Measurements from ENCODE around the gene PDE3A.

DNA sequence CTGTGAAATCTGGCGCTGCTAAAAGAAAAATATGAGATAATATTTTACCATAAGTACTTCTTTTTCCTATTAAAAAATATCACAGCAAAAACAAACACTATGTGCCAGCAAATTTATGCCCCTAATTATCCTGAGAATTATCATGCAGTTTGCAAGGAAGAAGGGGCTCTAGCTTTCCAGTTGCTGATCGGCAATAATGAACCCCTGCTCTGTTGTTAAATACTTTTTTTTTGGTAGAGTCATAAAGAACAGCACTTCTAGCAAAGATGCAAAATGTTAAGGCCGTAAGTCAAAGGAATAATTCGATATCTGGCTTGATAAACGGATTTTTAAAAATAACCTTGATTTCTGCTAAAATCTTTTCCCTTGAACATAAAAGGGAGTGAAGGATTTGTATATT is 108.9 kb downstream of the PDE3A start:
- TF ChIP-seq CEBPB (IDR thresholded peaks at IDR 0.05; ENCODE audit: low read depth, low read length) (no peak), CTCF (conservative IDR thresholded peaks at IDR 0.05; ENCODE audit: low read depth, low read length) (no peak), POLR2A (IDR thresholded peaks at IDR 0.05; ENCODE audit: low read depth, low read length) (no peak), CHD1 (IDR thresholded peaks at IDR 0.05; ENCODE audit: low read depth, low read length) (no peak), RCOR1 (IDR thresholded peaks at IDR 0.05; ENCODE audit: insufficient replicate concordance, low read length) (no peak), MXI1 (IDR thresholded peaks at IDR 0.05; ENCODE audit: borderline replicate concordance, low read depth, low read length) (no peak), FOS (IDR thresholded peaks at IDR 0.05; ENCODE audit: low read depth, low read length) (no peak)
- TF ChIP-seq, protein P1, sequence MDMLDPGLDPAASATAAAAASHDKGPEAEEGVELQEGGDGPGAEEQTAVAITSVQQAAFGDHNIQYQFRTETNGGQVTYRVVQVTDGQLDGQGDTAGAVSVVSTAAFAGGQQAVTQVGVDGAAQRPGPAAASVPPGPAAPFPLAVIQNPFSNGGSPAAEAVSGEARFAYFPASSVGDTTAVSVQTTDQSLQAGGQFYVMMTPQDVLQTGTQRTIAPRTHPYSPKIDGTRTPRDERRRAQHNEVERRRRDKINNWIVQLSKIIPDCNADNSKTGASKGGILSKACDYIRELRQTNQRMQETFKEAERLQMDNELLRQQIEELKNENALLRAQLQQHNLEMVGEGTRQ (IDR thresholded peaks at IDR 0.05; ENCODE audit: low read depth, low read length) = no peak

Data from IMR-90 (cell line).